Panc1 (cell line): Measurements from ENCODE around the gene RAG1. TPM values are rescaled to one million over a fixed set of nuclear protein-coding genes. Genes with fewer than 3 reads are reported as not detected.

Experiments used
- ATAC-seq: fragments of 200-7000 bp; cut with Tn5 transposase; 2 replicates; pipeline ENCODE4 v1.9.1; 2020; ENCODE audit warnings: mild to moderate bottlenecking, moderate library complexity
- BruUV-seq: library from RNA; stranded (reverse); fragments of 400-500 nt; replicated peaks from 2 replicates; lab custom pipeline; 2021; lab: Mats Ljungman, UMichigan
- CTCF ChIA-PET: fragments of 300-600 bp; sonication (Branson Sonifier 250); formaldehyde crosslinking; loops from one replicate; lab custom pipeline; 2022; ENCODE audit warnings: antibody characterized with exemption; lab: Charles Lee
- POLR2A ChIA-PET: fragments of 300-600 bp; sonication (Branson Sonifier 250); formaldehyde crosslinking; loops from one replicate; lab custom pipeline; 2022; ENCODE audit warnings: antibody characterized with exemption; lab: Charles Lee
- DNase-seq: peaks from one replicate; pipeline ENCODE4 v3.0.0-alpha.2; 2010; ENCODE audit warnings: low read depth, low spot score
- H3K27ac ChIP-seq: 2 replicates; pipeline ENCODE4 v1.5.1; 2011; ENCODE audit warnings: mild to moderate bottlenecking, low read length, inconsistent platforms
- H3K27me3 ChIP-seq: fragments of 200-500 bp; sonication (Bioruptor generic); 2 replicates; pipeline ENCODE4 v1.6.0; 2014; ENCODE audit warnings: low read length, inconsistent platforms; ENCODE audit not compliant: control insufficient read depth, insufficient read depth
- H3K36me3 ChIP-seq: fragments of 200-500 bp; sonication (Bioruptor generic); 2 replicates; pipeline ENCODE4 v1.5.1; 2014; ENCODE audit warnings: inconsistent platforms, mild to moderate bottlenecking, low read length, moderate library complexity; ENCODE audit not compliant: control insufficient read depth, insufficient read depth
- H3K4me1 ChIP-seq: 2 replicates; pipeline ENCODE4 v1.5.1; 2011; ENCODE audit warnings: inconsistent platforms, mild to moderate bottlenecking, low read length, moderate library complexity; ENCODE audit not compliant: control insufficient read depth, insufficient read depth
- H3K4me3 ChIP-seq, 2 experiments: 2 replicates each; pipeline ENCODE4 v1.5.1; 2011 to 2012; ENCODE audit warnings: low read depth in 2 of 2, low read length in 2 of 2, mild to moderate bottlenecking in 2 of 2, inconsistent platforms in 1 of 2, moderate library complexity in 1 of 2
- H3K9me3 ChIP-seq: fragments of 200-500 bp; sonication (Bioruptor generic); 2 replicates; pipeline ENCODE4 v1.5.1; 2014; ENCODE audit warnings: low read depth, mild to moderate bottlenecking, inconsistent platforms, low read length, moderate library complexity; ENCODE audit not compliant: control insufficient read depth, insufficient read depth
- CTCF ChIP-seq: fragments of 450-650 bp; IDR thresholded peaks from 2 replicates; pipeline ENCODE4 v1.5.1; 2017; ENCODE audit warnings: mild to moderate bottlenecking
- POLR2AphosphoS5 ChIP-seq: IDR thresholded peaks from 2 replicates; pipeline ENCODE4 v1.6.1; 2012; ENCODE audit warnings: mild to moderate bottlenecking, low read depth, low read length, moderate library complexity
- REST ChIP-seq, 2 experiments: IDR thresholded peaks; 2 replicates each; pipeline ENCODE4 v1.6.1; 2011 to 2012; ENCODE audit warnings: low read depth in 2 of 2, control low read depth in 1 of 2, low read length in 1 of 2, mild to moderate bottlenecking in 1 of 2, moderate library complexity in 1 of 2; ENCODE audit not compliant: insufficient read depth in 1 of 2
- SIN3A ChIP-seq: IDR thresholded peaks from 2 replicates; pipeline ENCODE4 v1.6.1; 2012; ENCODE audit warnings: low read depth, mild to moderate bottlenecking, low read length, moderate library complexity, borderline replicate concordance; ENCODE audit not compliant: insufficient read depth
- TCF7L2 ChIP-seq: IDR thresholded peaks from 2 replicates; pipeline ENCODE4 v1.6.1; 2011; ENCODE audit warnings: mild to moderate bottlenecking, low read depth, low read length, inconsistent platforms
- in situ Hi-C: cut with HindIII; loops from 2 replicates; pipeline ENCODE4 v1.10.0; 2016; ENCODE audit warnings: low sequenced_read_pairs, low pct_unique_long_range_greater_than_20kb
- intact Hi-C: fragments of 100-400 bp; cut with micrococcal nuclease; formaldehyde crosslinking; loops from one replicate; pipeline ENCODE4 v1.10.0; 2022; ENCODE audit not compliant: unreplicated experiment
- total RNA-seq: library from RNA; stranded (reverse); gene quantifications from one replicate; pipeline ENCODE4 v1.2.1, GENCODE V29; 2021; ENCODE audit not compliant: unreplicated experiment

RAG1 gene
- total RNA-seq, 1 experiment from 2014 or later, result 0.44 TPM

- no peaks in the 10 kb centered on the region; the same call in 1 of the 2 replicates for H3K27me3 ChIP-seq
- no peaks in the 10 kb centered on the region for H3K9me3 ChIP-seq
- BruUV-seq, result no TSS peak
- no peak for ATAC-seq
- H3K4me3 ChIP-seq, result no peak overlapping the region
- intact Hi-C loops, result no loop called here
- in situ Hi-C loops, result no loop called here
- H3K36me3 ChIP-seq, result no peaks in the 10 kb centered on the region
- ChIA-PET CTCF (no interaction called here), POLR2A (no interaction called here)
- TF ChIP-seq CTCF (no peak), POLR2AphosphoS5 (no peak), SIN3A (no peak), TCF7L2 (no peak), REST (IDR thresholded peaks at IDR 0.05; ENCODE audit: insufficient read depth in 1 of 2, low read depth in 2 of 2, low read length in 1 of 2) (no peak)
- DNase-seq, result no peak
- no peak overlapping the region; the same call in 1 of the 2 replicates for H3K27ac ChIP-seq
- peaks cover 14% of the 10 kb centered on the region; the same call in 1 of the 2 replicates for H3K4me1 ChIP-seq
Measured at GRCh38 chr11:36574486-36574885, 6.7 kb downstream of the RAG1 start.

- BruUV-seq, result no TSS peak
- Histone ChIP-seq H3K4me1 (peaks cover 14% of the 10 kb centered on the region; the same call in 1 of the 2 replicates), H3K27ac (peak overlapping the region; percentile 70), H3K9me3 (no peaks in the 10 kb centered on the region), H3K36me3 (no peaks in the 10 kb centered on the region), H3K27me3 (no peaks in the 10 kb centered on the region; the same call in 1 of the 2 replicates), H3K4me3 (no peak overlapping the region)
- peak; percentile 71 for ATAC-seq
- CTCF ChIA-PET, result no interaction called here
- no peak for DNase-seq
- POLR2A ChIA-PET, result no interaction called here
- in situ Hi-C loops (no loop called here), intact Hi-C loops (no loop called here)
- no peak for TF ChIP-seq POLR2AphosphoS5
- TF ChIP-seq CTCF, result no peak
- TF ChIP-seq REST (IDR thresholded peaks at IDR 0.05; ENCODE audit: insufficient read depth in 1 of 2, low read depth in 2 of 2, low read length in 1 of 2), result no peak
- no peak for TF ChIP-seq SIN3A
- TF ChIP-seq TCF7L2, result no peak
Measured at GRCh38 chr11:36577373-36577772, 9.6 kb downstream of the RAG1 start.
